T1000 (cell line): ENCODE results near the gene ISL2.

Experiments
- DNase-seq: peaks from one replicate; lab custom pipeline; 2025; ENCODE audit warnings: mixed read lengths; lab: John Stamatoyannopoulos, UW

The ISL2 gene

GRCh38 chr15:76342058-76342381 lies 5.4 kb downstream of the ISL2 start:
- DNase-seq, result no peak

DNA sequence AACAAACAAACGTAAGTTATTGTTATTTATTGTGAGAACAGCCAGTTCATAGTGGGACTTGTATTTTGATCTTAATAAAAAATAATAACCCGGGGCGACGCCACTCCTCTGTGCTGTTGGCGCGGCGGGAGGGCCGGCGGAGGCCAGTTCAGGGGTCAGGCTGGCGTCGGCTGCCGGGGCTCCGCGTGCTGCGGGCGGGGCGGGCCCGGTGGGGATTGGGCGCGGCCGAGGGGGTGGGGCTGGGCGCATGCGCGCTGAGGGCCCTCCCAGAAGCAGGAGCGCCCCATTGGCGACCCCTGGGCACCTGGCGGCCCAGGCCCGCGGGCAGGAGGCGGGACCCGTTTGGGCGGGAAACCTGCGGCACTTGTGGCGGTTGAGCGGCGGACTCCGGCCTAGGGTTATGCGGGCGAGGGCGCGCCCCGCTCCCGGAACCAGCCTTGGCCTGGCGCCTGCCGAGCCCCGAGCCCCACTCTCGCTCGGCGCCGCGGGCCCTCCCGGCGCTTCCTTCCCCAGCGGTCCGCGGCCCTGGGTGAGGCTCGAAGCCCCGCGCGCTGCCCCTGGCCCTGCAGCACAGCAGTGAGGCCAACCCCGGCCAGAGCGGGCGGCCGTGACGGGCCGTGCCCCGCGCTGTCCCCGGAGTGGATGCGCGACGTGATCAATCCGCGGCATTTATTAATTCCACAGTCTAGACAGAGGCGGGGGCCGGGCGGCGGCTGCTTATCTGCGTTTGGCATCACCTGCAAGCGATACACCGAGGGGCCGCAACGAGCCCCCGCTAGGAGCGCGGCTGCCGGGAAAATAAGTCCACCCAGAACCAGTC lies 6.0 kb downstream of the ISL2 start:
- no peak for DNase-seq

GRCh38 chr15:76343313-76343996 lies 6.9 kb downstream of the ISL2 start:
- DNase-seq, result no peak

- no peak for DNase-seq
Measured at GRCh38 chr15:76344893-76345582, 8.5 kb downstream of the ISL2 start.

- no peak for DNase-seq
Measured at GRCh38 chr15:76345583-76345879, 9.0 kb downstream of the ISL2 start.

DNA sequence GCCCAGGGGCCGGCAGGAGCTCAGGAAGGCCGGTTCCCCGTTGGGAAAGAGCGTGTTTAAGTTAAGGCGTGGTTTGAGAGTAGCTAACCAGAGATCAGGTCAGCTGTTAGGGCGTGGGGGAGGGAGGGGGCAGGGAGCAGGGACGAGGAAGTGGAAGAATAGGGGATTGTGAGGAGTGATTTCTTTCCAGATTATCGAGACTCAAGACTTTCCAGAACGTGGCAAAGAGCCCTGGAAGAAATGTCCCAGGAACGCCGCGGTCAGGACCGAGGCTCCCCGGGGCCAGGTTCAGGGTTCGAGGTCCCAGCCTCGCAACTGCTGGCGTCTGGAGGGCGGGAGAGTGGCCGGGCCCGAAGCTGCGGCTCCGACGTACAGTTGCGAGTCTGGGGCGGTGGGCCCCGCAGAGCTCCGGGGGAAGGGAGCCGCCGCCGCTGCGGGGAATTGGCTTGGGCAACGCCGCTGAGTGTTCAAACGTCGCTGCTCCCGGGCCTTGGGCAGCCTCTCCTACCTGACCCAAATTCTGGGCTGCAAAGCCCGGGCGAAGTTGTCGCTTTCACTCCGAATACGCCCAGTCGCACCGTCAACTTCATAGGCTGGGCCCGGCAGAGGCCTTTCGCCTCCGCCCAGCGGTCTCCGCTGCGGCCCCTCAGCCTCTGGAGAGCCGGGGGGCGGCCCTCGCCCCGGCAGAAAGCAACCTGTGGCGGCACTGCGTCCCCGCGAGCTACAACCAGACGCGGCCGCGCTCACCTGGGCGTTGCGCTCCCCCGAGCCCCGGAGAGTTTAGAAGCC lies 9.5 kb downstream of the ISL2 start:
- no peak for DNase-seq

DNA sequence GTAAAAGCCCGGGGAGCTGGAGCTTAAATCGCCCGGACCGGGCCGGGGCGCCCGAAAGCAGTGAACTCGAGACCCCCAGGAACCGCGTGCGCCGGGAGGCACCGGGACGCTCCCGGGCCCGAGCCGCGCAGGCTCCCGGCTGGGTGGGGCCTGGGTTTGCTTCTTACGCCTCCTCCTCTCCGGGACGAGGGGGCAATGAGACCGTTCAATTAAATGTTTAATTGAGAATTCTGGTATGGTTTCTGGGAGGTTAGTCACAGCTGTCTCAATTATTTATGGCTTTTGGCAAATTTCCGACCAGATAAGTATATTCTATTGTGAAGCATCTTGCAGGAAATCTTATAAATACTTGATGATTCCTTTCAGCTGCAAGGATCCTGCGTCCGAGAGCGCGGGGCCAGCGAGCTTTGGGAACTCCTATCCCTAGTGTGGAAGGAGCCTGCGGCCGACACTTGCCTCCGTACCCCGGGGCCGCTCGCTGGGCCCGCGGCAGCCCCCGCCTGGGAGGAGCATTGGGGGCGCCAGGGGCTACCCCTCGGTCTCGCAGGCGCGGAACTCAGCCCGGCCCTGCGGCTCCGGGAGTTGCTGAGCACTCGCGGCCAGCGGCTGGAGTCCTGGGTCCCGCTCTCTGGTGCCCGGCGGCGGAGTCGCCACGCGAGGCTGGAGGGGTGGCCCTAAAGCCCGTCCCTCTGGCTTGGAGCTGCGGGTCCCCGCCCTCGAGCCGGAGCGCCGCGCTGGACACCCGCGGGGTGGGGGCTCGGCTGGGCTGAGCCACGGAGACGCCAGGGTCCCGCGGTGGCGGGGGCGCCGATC lies 10.3 kb downstream of the ISL2 start:
- DNase-seq, result no peak

DNA sequence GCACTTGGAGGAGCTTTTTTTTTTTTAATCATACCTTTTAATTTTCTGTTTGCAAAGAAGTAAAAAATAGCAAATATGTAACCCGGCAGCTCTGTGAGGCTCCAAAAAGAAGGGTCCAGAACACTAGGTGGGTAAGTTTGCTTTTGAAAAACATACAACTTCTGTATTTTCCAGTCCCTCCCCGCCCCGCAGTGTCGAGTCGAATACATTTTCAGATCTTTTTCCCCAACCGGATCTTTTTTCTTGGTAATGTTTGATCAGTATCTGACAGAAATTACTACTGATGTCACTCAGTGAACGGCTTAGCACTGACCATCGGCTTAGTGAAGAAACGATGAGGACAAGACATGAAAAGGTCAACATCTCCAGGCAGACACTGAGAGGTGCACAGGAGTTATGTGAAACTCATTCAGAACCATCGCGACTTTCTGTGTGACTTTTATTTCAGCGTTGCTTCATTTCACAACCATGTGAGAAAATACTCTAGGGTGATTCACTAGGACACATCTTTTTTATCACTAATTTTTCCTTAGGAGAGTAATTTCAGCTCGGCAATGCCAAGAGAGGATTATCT lies 11.0 kb downstream of the ISL2 start:
- no peak for DNase-seq

- DNase-seq, result no peak
Measured at GRCh38 chr15:76349301-76350070, 12.9 kb downstream of the ISL2 start.

- no peak for DNase-seq
Measured at GRCh38 chr15:76353023-76353577, 16.5 kb downstream of the ISL2 start.

DNA sequence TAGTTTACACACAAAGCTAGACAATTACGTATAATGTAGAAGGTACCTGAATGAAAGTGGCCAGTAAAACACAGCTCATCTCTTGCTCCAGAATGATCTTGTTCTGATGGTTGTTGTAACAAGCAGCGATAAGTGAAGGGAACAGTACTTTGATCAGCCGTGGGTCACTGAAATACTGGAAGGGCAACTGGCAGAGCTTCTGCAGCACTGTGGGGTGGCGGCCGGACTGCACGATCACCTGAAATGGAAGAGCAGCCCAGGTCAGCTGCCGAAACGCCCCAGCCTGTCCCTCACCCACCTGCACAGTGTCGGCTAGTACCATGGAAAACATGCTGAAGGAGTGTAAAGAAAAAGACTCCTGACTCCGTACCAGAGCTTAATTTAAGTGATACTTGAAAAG lies 17.3 kb downstream of the ISL2 start:
- no peak for DNase-seq

GRCh38 chr15:76354823-76355440 lies 18.4 kb downstream of the ISL2 start:
- DNase-seq, result no peak

- DNase-seq, result no peak
Measured at GRCh38 chr15:76358453-76358852, 21.9 kb downstream of the ISL2 start.

DNA sequence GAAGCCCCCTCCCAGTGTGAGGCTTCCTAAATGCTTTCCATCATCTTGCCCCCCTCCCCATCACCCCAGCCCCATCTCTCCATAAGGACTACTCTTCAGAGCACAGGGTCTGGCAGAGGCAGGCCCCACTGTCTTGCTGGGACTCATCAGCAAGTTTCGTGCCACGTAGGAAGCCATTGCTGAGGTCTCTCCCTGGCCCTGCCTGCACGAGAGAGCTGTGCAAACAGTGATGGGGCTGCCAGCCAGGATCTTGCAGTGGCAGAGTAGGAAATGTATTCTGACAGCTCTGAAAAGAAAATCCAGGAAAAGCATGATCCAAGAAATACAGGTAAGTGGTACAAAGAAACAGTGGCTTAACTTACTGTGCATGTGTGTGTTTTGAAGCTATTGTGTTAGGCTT lies 22.6 kb downstream of the ISL2 start:
- DNase-seq, result no peak

DNA sequence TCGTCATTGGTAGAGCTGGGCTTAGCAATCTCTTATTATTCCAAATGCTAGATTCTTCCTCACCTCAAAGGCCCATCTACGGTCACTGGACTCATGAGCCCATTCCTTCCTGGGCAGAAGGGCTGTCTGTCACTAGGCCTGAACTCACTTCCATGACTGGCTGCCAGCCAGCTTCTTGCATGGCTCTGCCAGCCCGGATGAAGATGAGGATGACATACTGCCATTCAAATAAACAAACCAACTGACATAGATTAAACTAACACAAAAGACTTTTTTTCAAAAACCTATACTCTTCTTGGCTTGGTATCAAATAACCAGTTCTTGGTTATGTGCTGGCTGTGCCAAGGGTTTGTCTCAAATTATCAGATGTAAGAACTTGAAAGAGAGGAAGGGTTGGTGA lies 23.8 kb downstream of the ISL2 start:
- no peak for DNase-seq

DNA sequence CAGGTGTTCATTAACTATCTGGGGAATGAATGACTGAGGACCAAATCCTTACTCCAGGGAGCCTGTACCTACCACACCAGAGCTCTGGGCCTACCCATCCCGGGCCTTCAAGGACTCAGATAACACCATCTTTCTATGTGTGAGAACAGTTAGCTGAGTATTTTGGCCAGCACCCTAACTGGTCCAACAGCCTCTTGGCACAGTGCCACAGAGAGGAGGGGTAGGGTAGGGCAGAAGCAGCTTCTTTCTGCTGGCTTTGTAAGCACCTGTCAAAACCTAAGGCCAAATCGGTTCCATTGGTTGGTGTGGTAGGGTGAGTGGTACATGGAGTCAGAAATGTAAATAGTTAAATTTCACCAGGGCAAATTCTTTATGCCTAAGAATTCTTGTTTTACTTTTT lies 26.7 kb downstream of the ISL2 start:
- DNase-seq, result no peak

DNA sequence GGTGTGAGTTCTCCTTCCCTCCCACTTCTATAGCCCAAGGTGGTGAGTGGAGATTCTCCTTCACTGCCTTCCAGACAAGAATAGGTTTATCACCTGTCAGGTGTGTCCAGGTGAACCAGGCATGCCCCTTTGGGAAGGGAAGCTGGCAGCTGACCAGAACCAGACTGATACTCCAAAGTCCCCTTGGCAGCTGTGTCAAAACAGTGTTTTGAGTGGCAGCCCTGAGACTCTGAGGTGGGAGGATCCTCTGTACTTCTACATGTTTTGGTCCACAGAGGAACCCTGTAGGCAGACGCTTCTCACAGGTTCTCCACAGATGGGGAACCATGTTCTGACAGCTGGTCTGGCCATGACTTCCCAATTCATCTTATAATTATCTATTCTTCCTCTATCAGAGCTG lies 30.1 kb downstream of the ISL2 start:
- no peak for DNase-seq

GRCh38 chr15:76368122-76368621 lies 31.6 kb downstream of the ISL2 start:
- DNase-seq, result no peak

DNA sequence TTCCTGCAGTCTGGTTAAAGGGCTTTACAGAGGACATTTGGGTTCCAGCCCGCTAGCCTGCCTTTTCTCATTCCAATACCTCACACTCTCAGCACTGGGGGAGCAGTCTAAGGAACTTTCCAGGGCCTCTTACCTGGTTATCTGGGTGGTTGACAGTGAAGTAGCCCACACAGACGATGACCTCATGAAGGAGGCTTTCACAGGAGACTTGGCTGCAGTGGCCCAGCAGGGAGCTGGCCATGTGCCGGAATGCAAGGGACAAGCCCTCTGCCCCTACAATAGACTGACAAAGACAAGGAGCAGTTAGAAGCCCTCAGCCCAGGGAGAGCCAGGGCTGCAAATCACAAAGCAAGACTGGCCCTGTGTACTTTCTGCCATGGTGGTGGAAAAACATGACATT lies 39.5 kb downstream of the ISL2 start:
- no peak for DNase-seq

- DNase-seq, result no peak
Measured at GRCh38 chr15:76376816-76377215, 40.2 kb downstream of the ISL2 start.
